ENCODE results near the gene TP53RK.

GRCh38 chr20:46701556-46701955 is 12.3 kb upstream of the TP53RK start:
- TF ChIP-seq GATA2 (IDR thresholded peaks at IDR 0.05; ENCODE audit: low read depth, low read length), result no peak
- TF ChIP-seq GATA3 (IDR thresholded peaks at IDR 0.05; ENCODE audit: low read depth, low read length), result no peak

Data from SH-SY5Y (cell line).